ENCODE measurements around the gene FNDC3B.

The FNDC3B gene

DNA sequence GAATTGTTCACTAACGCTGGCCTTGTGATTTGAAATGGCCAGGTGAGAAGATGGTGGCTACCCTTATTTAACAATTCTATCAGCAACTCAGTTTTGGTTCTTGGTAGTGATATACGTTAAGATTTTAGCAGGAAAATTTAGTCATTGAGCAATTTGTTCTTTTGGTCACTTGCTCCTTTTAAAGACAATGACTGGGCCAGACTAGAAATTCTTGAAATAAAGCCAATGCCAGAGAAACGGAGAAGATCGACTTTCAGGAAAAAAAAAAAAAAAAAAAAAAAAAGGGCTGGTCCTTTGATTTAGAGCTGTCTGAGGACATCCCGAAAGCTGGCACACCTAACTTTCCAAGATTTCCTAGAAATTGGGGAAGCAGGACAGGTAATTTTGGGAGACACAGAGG is 178.5 kb downstream of the FNDC3B start:
- H3K27ac ChIP-seq (ENCODE audit: low read depth, low read length, severe bottlenecking): no peak overlapping the region
- H3K4me1 ChIP-seq (ENCODE audit: control insufficient read depth, insufficient read depth, low read length, poor library complexity, severe bottlenecking): peaks cover 34% of the 10 kb centered on the region
- 80% methylated on average over 2 of the region's 5 CpGs; no CpG with 5 or more reads in 1 of the 2 experiments for WGBS, 2 experiments (ENCODE audit: insufficient coverage in 2 of 2)
- H3K9me3 ChIP-seq (ENCODE audit: control insufficient read depth, low read length): no peaks in the 10 kb centered on the region
- peaks cover 12% of the 10 kb centered on the region for H3K36me3 ChIP-seq (ENCODE audit: control insufficient read depth, insufficient read depth, low read length)
- no peak overlapping the region for H3K4me3 ChIP-seq (ENCODE audit: extremely low read depth, insufficient read depth, low read length, poor library complexity, severe bottlenecking)

GRCh38 chr3:172218350-172219323 is 179.3 kb downstream of the FNDC3B start:
- WGBS, 2 experiments (ENCODE audit: insufficient coverage in 2 of 2): 45 to 88% methylated on average over 1 to 2 of the region's 5 CpGs
- no peak overlapping the region for H3K4me3 ChIP-seq (ENCODE audit: extremely low read depth, insufficient read depth, low read length, poor library complexity, severe bottlenecking)
- peak overlapping the region; percentile 17 for H3K27ac ChIP-seq (ENCODE audit: low read depth, low read length, severe bottlenecking)
- no peaks in the 10 kb centered on the region for H3K9me3 ChIP-seq (ENCODE audit: control insufficient read depth, low read length)
- H3K4me1 ChIP-seq (ENCODE audit: control insufficient read depth, insufficient read depth, low read length, poor library complexity, severe bottlenecking): peaks cover 37% of the 10 kb centered on the region
- H3K36me3 ChIP-seq (ENCODE audit: control insufficient read depth, insufficient read depth, low read length): peaks cover 5% of the 10 kb centered on the region

- peaks cover 45% of the 10 kb centered on the region for H3K4me1 ChIP-seq (ENCODE audit: control insufficient read depth, insufficient read depth, low read length, poor library complexity, severe bottlenecking)
- peaks cover 4% of the 10 kb centered on the region for H3K36me3 ChIP-seq (ENCODE audit: control insufficient read depth, insufficient read depth, low read length)
- no peak overlapping the region for H3K27ac ChIP-seq (ENCODE audit: low read depth, low read length, severe bottlenecking)
- H3K9me3 ChIP-seq (ENCODE audit: control insufficient read depth, low read length): no peaks in the 10 kb centered on the region
- H3K4me3 ChIP-seq (ENCODE audit: extremely low read depth, insufficient read depth, low read length, poor library complexity, severe bottlenecking): no peak overlapping the region
Observed at GRCh38 chr3:172219750-172220149, 180.4 kb downstream of the FNDC3B start.

DNA sequence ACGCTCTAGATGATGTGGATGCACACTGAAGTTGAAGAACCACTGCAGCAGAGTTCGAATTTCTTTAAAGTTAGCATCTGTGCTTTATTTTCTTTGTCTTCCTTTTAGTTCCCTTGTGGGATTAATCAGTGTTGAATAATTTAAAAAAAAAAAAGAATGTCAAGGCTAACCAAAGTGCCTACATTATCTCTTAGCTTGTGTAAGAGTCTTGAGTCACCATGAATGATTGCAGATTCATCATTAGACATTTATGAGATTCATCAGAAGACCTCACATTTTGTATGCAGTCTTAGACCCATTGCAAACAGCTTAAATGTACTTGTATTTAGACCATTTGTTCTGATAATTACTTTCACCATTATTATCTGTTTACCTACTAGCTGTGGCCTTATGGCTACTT is 182.2 kb downstream of the FNDC3B start:
- WGBS, 2 experiments (ENCODE audit: insufficient coverage in 2 of 2): 95 to 100% methylated on average over 1 to 2 of the region's 2 CpGs
- H3K4me1 ChIP-seq (ENCODE audit: control insufficient read depth, insufficient read depth, low read length, poor library complexity, severe bottlenecking): peaks cover 51% of the 10 kb centered on the region
- H3K27ac ChIP-seq (ENCODE audit: low read depth, low read length, severe bottlenecking): no peak overlapping the region

GRCh38 chr3:172222478-172223071 is 183.2 kb downstream of the FNDC3B start:
- Histone ChIP-seq H3K4me3 (ENCODE audit: extremely low read depth, insufficient read depth, low read length, poor library complexity, severe bottlenecking) (no peak overlapping the region), H3K27ac (ENCODE audit: low read depth, low read length, severe bottlenecking) (peak overlapping the region; percentile 17), H3K36me3 (ENCODE audit: control insufficient read depth, insufficient read depth, low read length) (peaks cover 22% of the 10 kb centered on the region), H3K9me3 (ENCODE audit: control insufficient read depth, low read length) (no peaks in the 10 kb centered on the region), H3K4me1 (ENCODE audit: control insufficient read depth, insufficient read depth, low read length, poor library complexity, severe bottlenecking) (peaks cover 51% of the 10 kb centered on the region)
- 82 to 85% methylated on average over 6 to 8 of the region's 10 CpGs for WGBS, 2 experiments (ENCODE audit: insufficient coverage in 2 of 2)

More for the DNA sequence above, 182.2 kb downstream of the FNDC3B start:
- Histone ChIP-seq H3K4me3 (ENCODE audit: extremely low read depth, insufficient read depth, low read length, poor library complexity, severe bottlenecking) (no peak overlapping the region), H3K36me3 (ENCODE audit: control insufficient read depth, insufficient read depth, low read length) (peaks cover 12% of the 10 kb centered on the region), H3K9me3 (ENCODE audit: control insufficient read depth, low read length) (no peaks in the 10 kb centered on the region)

DNA sequence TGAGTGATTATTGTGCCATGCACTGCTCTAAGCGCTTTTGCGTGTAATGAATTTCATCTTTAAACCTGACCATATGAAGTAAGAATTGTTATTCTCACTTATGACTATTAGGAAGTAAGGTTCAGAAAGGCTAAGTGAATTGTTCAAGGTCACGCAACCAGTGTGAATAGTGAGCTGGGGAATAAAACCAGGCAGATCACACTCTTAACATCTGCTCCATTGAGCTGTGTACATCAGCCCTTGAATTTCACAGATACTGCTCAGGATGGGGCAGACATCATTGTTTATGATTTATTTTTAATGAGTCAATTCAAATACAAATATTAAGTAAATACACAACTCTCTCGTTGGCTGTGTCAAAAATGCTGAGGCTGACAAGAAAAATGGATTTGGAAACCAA is 184.5 kb downstream of the FNDC3B start:
- no peaks in the 10 kb centered on the region for H3K9me3 ChIP-seq (ENCODE audit: control insufficient read depth, low read length)
- no CpG with 5 or more reads among the region's 4 CpGs for WGBS, 2 experiments (ENCODE audit: insufficient coverage in 2 of 2)
- H3K4me1 ChIP-seq (ENCODE audit: control insufficient read depth, insufficient read depth, low read length, poor library complexity, severe bottlenecking): peaks cover 42% of the 10 kb centered on the region
- peaks cover 31% of the 10 kb centered on the region for H3K36me3 ChIP-seq (ENCODE audit: control insufficient read depth, insufficient read depth, low read length)
- no peak overlapping the region for H3K27ac ChIP-seq (ENCODE audit: low read depth, low read length, severe bottlenecking)
- no peak overlapping the region for H3K4me3 ChIP-seq (ENCODE audit: extremely low read depth, insufficient read depth, low read length, poor library complexity, severe bottlenecking)

- peak overlapping the region; percentile 32 for H3K27ac ChIP-seq (ENCODE audit: low read depth, low read length, severe bottlenecking)
- WGBS, 2 experiments (ENCODE audit: insufficient coverage in 2 of 2): 100% methylated on average over 3 of the region's 7 CpGs; no CpG with 5 or more reads in 1 of the 2 experiments
- H3K4me1 ChIP-seq (ENCODE audit: control insufficient read depth, insufficient read depth, low read length, poor library complexity, severe bottlenecking): peaks cover 39% of the 10 kb centered on the region
- H3K36me3 ChIP-seq (ENCODE audit: control insufficient read depth, insufficient read depth, low read length): peaks cover 39% of the 10 kb centered on the region
- H3K9me3 ChIP-seq (ENCODE audit: control insufficient read depth, low read length): no peaks in the 10 kb centered on the region
- no peak overlapping the region for H3K4me3 ChIP-seq (ENCODE audit: extremely low read depth, insufficient read depth, low read length, poor library complexity, severe bottlenecking)
Observed at GRCh38 chr3:172224560-172225214, 185.3 kb downstream of the FNDC3B start.

GRCh38 chr3:172225215-172225707 is 185.9 kb downstream of the FNDC3B start:
- H3K4me3 ChIP-seq (ENCODE audit: extremely low read depth, insufficient read depth, low read length, poor library complexity, severe bottlenecking): no peak overlapping the region
- H3K9me3 ChIP-seq (ENCODE audit: control insufficient read depth, low read length): no peaks in the 10 kb centered on the region
- no peak overlapping the region for H3K27ac ChIP-seq (ENCODE audit: low read depth, low read length, severe bottlenecking)
- H3K4me1 ChIP-seq (ENCODE audit: control insufficient read depth, insufficient read depth, low read length, poor library complexity, severe bottlenecking): peaks cover 39% of the 10 kb centered on the region
- H3K36me3 ChIP-seq (ENCODE audit: control insufficient read depth, insufficient read depth, low read length): peaks cover 41% of the 10 kb centered on the region
- 83% methylated on average over 4 of the region's 5 CpGs; no CpG with 5 or more reads in 1 of the 2 experiments for WGBS, 2 experiments (ENCODE audit: insufficient coverage in 2 of 2)

DNA sequence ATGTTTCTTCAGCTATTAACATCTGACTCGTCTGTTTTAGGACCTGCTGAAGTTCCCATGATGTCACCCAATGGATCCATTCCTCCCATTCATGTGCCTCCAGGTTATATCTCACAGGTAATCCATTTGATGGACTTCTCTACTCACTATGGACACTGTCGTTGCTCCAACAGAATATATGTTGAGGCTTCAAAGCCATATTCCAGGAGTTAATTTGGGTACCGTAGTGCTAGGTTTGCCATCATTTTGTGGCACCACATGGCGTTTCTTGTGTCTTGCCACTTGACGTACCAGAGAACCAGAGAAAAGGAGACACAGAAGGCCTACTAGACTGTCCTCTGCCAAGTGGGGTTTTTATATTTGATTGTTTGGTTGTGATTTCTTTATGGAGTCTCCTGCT is 187.5 kb downstream of the FNDC3B start:
- no peak overlapping the region for H3K4me3 ChIP-seq (ENCODE audit: extremely low read depth, insufficient read depth, low read length, poor library complexity, severe bottlenecking)
- H3K36me3 ChIP-seq (ENCODE audit: control insufficient read depth, insufficient read depth, low read length): peaks cover 49% of the 10 kb centered on the region
- WGBS, 2 experiments (ENCODE audit: insufficient coverage in 2 of 2): 96 to 100% methylated on average over 3 to 4 of the region's 5 CpGs
- no peak overlapping the region for H3K27ac ChIP-seq (ENCODE audit: low read depth, low read length, severe bottlenecking)
- peaks cover 32% of the 10 kb centered on the region for H3K4me1 ChIP-seq (ENCODE audit: control insufficient read depth, insufficient read depth, low read length, poor library complexity, severe bottlenecking)
- H3K9me3 ChIP-seq (ENCODE audit: control insufficient read depth, low read length): no peaks in the 10 kb centered on the region

GRCh38 chr3:172227340-172228035 is 188.1 kb downstream of the FNDC3B start:
- Histone ChIP-seq H3K27ac (ENCODE audit: low read depth, low read length, severe bottlenecking) (peak overlapping the region; percentile 31), H3K9me3 (ENCODE audit: control insufficient read depth, low read length) (no peaks in the 10 kb centered on the region), H3K4me3 (ENCODE audit: extremely low read depth, insufficient read depth, low read length, poor library complexity, severe bottlenecking) (no peak overlapping the region), H3K4me1 (ENCODE audit: control insufficient read depth, insufficient read depth, low read length, poor library complexity, severe bottlenecking) (peaks cover 26% of the 10 kb centered on the region), H3K36me3 (ENCODE audit: control insufficient read depth, insufficient read depth, low read length) (peaks cover 55% of the 10 kb centered on the region)
- whole genome bisulfite sequencing, 2 experiments (ENCODE audit: insufficient coverage in 2 of 2): 100% methylated on average over 1 of the region's 3 CpGs
